RWPE2 (cell line): ENCODE data around the gene NDUFA11.

ENCODE experiments used
- ATAC-seq: fragments of 200-7000 bp; cut with Tn5 transposase; 3 replicates; pipeline ENCODE4 v1.9.1; 2021; ENCODE audit warnings: low read depth
- DNase-seq: peaks from one replicate; pipeline ENCODE4 v3.0.0-alpha.2; 2020; ENCODE audit warnings: low spot score
- H3K27ac ChIP-seq: fragments of 450-650 bp; 2 replicates; pipeline ENCODE4 v1.5.1; 2017; ENCODE audit warnings: mild to moderate bottlenecking; ENCODE audit not compliant: poor library complexity, severe bottlenecking
- H3K27me3 ChIP-seq: fragments of 250-450 bp; sonication (Bioruptor Pico); 2 replicates; pipeline ENCODE4 v1.5.1; 2021; ENCODE audit warnings: mild to moderate bottlenecking, moderate library complexity; ENCODE audit not compliant: insufficient read depth, poor library complexity, severe bottlenecking
- H3K36me3 ChIP-seq: fragments of 250-450 bp; sonication (Bioruptor Pico); 2 replicates; pipeline ENCODE4 v1.5.1; 2020; ENCODE audit warnings: low read depth, mild to moderate bottlenecking, moderate library complexity
- H3K4me1 ChIP-seq: fragments of 250-450 bp; sonication (Bioruptor Pico); 2 replicates; pipeline ENCODE4 v1.5.1; 2021; ENCODE audit warnings: mild to moderate bottlenecking, moderate library complexity; ENCODE audit not compliant: insufficient read depth, poor library complexity, severe bottlenecking
- H3K4me3 ChIP-seq: fragments of 250-450 bp; sonication (Bioruptor Pico); 2 replicates; pipeline ENCODE4 v1.5.1; 2021; ENCODE audit warnings: mild to moderate bottlenecking, moderate library complexity; ENCODE audit not compliant: severe bottlenecking
- H3K9me3 ChIP-seq: fragments of 250-450 bp; sonication (Bioruptor Pico); 2 replicates; pipeline ENCODE4 v1.5.1; 2021; ENCODE audit warnings: mild to moderate bottlenecking, moderate library complexity; ENCODE audit not compliant: severe bottlenecking
- TF ChIP-seq, protein P1 (sequence below): fragments of 450-650 bp; IDR thresholded peaks from one replicate; pipeline ENCODE4 v1.5.1; 2017; ENCODE audit warnings: mild to moderate bottlenecking, moderate library complexity; ENCODE audit not compliant: poor library complexity, severe bottlenecking

The NDUFA11 gene

DNA sequence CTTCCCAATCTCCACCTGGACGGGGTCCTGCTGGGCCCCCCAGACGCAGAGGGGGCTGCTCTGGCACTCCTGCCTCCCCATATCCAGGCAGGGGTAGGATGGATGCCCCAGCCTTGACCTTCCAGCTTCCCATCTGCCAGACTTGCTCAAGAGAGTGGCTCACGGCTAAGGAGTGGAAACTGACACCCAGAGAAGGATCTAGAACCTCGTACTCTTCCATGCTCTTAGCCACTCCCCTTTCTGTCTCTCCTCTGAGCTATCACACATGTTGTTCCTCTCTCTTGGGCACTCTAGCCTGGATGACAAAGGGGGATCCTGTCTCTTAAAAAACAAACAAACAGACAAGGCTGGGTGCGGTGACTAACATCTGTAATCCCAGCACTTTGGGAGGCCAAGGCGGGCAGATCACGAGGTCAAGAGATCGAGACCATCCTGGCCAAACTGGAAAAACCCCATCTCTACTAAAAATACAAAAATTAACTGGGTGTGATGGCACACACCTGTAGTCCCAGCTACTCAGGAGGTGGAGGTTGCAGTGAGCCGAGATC is 21.1 kb downstream of the NDUFA11 start:
- no peaks in the 10 kb centered on the region for H3K4me1 ChIP-seq
- H3K27me3 ChIP-seq: no peaks in the 10 kb centered on the region
- no peaks in the 10 kb centered on the region for H3K36me3 ChIP-seq
- H3K27ac ChIP-seq: no peak overlapping the region
- no peaks in the 10 kb centered on the region for H3K9me3 ChIP-seq
- TF ChIP-seq, protein P1, sequence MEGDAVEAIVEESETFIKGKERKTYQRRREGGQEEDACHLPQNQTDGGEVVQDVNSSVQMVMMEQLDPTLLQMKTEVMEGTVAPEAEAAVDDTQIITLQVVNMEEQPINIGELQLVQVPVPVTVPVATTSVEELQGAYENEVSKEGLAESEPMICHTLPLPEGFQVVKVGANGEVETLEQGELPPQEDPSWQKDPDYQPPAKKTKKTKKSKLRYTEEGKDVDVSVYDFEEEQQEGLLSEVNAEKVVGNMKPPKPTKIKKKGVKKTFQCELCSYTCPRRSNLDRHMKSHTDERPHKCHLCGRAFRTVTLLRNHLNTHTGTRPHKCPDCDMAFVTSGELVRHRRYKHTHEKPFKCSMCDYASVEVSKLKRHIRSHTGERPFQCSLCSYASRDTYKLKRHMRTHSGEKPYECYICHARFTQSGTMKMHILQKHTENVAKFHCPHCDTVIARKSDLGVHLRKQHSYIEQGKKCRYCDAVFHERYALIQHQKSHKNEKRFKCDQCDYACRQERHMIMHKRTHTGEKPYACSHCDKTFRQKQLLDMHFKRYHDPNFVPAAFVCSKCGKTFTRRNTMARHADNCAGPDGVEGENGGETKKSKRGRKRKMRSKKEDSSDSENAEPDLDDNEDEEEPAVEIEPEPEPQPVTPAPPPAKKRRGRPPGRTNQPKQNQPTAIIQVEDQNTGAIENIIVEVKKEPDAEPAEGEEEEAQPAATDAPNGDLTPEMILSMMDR: no peak
- DNase-seq (no peak), ATAC-seq (no peak)
- no peak overlapping the region for H3K4me3 ChIP-seq

DNA sequence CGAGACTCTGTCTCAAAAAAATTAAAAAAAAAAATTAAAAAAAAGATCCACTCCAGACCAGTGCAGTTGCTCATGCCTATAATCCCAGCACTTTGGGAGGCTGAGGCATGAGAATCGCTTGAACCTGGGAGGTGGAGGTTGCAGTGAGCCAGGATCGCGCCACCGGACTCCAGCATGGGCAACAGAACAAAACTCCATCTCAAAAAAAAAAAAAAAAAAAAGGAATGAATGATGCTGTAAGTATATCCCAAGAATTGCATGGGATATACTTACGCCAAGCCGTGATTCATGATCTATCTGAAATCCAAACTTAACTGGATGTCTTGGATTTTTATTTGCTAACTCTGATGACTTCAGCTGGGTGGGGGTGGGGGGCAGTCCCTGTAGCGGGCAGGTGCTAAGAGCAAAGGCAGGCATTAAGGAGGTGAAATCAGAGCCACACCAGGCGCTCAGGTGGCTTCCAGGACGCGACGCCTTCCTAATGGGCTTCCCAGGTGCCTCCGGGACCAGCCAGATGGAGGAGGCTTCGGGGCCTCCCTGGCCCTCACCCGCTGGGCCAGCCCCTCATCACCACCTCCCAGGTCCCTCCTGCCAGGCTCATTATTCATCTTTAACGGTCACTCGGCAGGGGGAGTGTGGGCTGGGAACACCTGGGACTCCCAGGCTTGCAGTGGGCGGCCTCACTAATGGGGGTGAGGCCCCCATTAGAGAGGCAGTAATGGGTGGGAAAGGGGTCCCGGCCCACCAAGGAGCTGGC is 21.9 kb downstream of the NDUFA11 start:
- H3K9me3 ChIP-seq: no peaks in the 10 kb centered on the region
- no peaks in the 10 kb centered on the region for H3K27me3 ChIP-seq
- TF ChIP-seq, protein P1: no peak
- H3K27ac ChIP-seq: no peak overlapping the region
- ATAC-seq (no peak), DNase-seq (no peak)
- H3K4me3 ChIP-seq: no peak overlapping the region
- H3K36me3 ChIP-seq: no peaks in the 10 kb centered on the region
- H3K4me1 ChIP-seq: no peaks in the 10 kb centered on the region

DNA sequence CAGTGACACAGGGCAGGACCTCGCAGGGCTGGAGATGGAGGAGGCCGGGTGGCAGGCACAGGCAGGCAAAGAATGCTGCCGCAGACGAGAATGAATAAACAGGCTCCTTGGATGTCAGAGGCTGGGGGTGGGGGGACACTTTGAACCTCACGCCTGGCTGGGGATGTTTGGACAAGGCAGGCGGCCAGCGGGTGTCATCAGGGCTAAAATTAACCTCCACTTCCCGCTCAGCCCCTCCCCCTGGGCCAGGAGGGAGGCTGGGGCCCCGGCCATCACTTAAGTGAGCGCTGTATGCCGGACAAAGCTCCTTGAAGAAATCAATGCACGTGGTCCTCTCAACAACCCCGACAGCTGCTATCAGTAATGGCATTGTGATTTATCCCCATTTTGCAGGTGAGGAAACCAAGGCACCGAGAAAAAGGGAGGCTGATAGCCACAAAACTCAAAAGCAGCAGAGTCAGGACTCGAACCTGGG is 22.9 kb downstream of the NDUFA11 start:
- DNase-seq (no peak), ATAC-seq (no peak)
- TF ChIP-seq, protein P1: no peak
- Histone ChIP-seq H3K27ac (no peak overlapping the region), H3K36me3 (no peaks in the 10 kb centered on the region), H3K4me3 (no peak overlapping the region), H3K4me1 (no peaks in the 10 kb centered on the region), H3K9me3 (no peaks in the 10 kb centered on the region), H3K27me3 (no peaks in the 10 kb centered on the region)

DNA sequence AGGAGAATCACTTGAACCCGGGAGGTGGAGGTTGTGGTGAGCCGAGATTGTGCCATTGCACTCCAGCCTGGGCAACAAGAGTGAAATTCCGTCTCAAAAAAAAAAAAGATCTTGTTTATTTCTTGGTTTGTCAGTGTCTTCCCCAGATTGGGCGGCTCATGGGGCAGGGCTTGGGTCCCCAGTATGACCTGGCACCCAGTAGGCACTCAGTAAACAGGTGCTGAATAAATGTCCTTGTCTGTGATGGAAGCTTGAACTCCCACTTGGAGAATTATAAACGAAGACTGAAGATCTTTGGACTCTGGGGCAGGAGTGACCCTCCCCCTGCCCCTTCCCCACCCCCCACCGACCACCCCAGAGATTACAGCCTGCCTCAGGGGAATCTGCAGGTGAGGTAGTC is 23.4 kb downstream of the NDUFA11 start:
- no peaks in the 10 kb centered on the region for H3K4me1 ChIP-seq
- H3K27me3 ChIP-seq: no peaks in the 10 kb centered on the region
- DNase-seq (no peak), ATAC-seq (no peak)
- TF ChIP-seq, protein P1: no peak
- H3K36me3 ChIP-seq: no peaks in the 10 kb centered on the region
- no peaks in the 10 kb centered on the region for H3K9me3 ChIP-seq
- H3K4me3 ChIP-seq: no peak overlapping the region
- H3K27ac ChIP-seq: no peak overlapping the region

DNA sequence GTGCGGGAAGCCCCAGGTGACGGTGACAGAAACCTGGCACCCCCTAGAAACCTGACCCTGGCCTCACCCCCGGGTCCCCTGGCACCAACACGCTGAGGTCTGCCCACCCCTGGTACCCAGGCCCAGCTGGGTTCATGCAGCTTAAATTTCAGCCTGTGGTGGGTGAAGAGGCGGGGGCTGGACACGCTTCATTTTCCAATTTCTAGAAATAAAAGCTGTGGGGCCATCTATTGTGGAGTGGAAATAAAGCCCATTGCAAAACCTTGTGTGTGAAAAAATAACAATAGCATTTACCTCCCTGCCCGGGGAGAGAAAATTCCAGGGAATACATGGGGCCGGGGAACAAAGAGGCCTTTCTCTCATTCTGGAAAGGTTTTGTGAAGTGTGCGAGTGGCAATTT is 25.7 kb downstream of the NDUFA11 start:
- Histone ChIP-seq H3K27me3 (no peaks in the 10 kb centered on the region), H3K36me3 (no peaks in the 10 kb centered on the region), H3K9me3 (no peaks in the 10 kb centered on the region), H3K4me3 (no peak overlapping the region), H3K4me1 (no peaks in the 10 kb centered on the region), H3K27ac (no peak overlapping the region)
- DNase-seq: no peak
- ATAC-seq: no peak
- TF ChIP-seq, protein P1: no peak
